22Rv1 (cell line): ENCODE measurements around the gene CSTA.

Experiments used
- H3K27ac ChIP-seq: fragments of 450-650 bp; 2 replicates; pipeline ENCODE4 v1.5.1; 2017
- ZFX ChIP-seq: fragments of 450-650 bp; IDR thresholded peaks from 2 replicates; pipeline ENCODE4 v1.6.1; 2017; ENCODE audit warnings: antibody characterized with exemption, borderline replicate concordance
- TF ChIP-seq, protein P1 (sequence below): fragments of 450-650 bp; IDR thresholded peaks from 2 replicates; pipeline ENCODE4 v1.5.1; 2017; ENCODE audit warnings: mild to moderate bottlenecking

The CSTA gene

DNA sequence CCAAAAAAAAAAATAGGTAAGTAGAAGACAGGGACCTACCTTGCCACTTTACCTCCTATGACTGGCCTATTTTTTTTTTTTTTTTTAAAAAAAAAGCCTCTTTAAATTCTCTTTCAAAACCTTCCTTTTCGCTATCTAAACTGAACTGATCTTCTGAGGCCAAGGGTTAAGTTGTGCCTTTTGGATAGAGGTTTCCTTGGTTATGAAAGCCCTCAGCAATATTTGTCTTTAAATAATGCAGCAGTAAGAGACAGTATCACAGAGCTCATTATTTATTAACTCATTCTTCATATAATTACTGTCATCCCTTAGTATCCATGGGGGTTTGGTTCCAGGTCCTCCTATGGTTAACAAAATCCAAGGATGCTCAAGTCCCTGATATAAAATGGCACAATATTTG, 49.0 kb downstream of the CSTA start:
- TF ChIP-seq, protein P1, sequence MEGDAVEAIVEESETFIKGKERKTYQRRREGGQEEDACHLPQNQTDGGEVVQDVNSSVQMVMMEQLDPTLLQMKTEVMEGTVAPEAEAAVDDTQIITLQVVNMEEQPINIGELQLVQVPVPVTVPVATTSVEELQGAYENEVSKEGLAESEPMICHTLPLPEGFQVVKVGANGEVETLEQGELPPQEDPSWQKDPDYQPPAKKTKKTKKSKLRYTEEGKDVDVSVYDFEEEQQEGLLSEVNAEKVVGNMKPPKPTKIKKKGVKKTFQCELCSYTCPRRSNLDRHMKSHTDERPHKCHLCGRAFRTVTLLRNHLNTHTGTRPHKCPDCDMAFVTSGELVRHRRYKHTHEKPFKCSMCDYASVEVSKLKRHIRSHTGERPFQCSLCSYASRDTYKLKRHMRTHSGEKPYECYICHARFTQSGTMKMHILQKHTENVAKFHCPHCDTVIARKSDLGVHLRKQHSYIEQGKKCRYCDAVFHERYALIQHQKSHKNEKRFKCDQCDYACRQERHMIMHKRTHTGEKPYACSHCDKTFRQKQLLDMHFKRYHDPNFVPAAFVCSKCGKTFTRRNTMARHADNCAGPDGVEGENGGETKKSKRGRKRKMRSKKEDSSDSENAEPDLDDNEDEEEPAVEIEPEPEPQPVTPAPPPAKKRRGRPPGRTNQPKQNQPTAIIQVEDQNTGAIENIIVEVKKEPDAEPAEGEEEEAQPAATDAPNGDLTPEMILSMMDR, result no peak
- no peak for TF ChIP-seq ZFX
- no peak overlapping the region for H3K27ac ChIP-seq

DNA sequence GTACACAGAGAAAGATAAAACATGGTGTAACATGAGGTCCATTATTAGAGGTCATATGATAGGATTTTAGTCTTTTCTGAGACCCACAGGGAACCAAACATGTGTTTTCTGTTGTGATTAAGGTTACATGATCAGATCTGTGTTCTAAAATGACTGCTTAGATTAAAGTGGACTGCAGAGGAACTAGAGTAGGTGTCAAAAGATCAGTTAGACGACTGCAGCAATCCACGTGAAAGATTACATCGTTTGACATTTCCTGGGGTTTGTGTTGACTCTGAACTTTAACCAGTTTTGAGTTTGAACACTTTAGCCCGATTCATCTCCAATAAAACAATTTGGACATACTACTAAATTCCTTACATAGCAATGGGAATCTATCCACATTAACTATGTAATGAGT, 52.9 kb downstream of the CSTA start:
- H3K27ac ChIP-seq, result no peak overlapping the region
- no peak for TF ChIP-seq ZFX
- TF ChIP-seq, protein P1, result no peak

GRCh38 chr3:122382888-122383666, 58.0 kb downstream of the CSTA start, which contains the start of gene MIX23:
TSS of gene MIX23 (minus strand) at chr3:122383231. CDS start at chr3:122383224, 7 bp downstream.
- TF ChIP-seq ZFX, result no peak
- TF ChIP-seq, protein P1, result no peak

DNA sequence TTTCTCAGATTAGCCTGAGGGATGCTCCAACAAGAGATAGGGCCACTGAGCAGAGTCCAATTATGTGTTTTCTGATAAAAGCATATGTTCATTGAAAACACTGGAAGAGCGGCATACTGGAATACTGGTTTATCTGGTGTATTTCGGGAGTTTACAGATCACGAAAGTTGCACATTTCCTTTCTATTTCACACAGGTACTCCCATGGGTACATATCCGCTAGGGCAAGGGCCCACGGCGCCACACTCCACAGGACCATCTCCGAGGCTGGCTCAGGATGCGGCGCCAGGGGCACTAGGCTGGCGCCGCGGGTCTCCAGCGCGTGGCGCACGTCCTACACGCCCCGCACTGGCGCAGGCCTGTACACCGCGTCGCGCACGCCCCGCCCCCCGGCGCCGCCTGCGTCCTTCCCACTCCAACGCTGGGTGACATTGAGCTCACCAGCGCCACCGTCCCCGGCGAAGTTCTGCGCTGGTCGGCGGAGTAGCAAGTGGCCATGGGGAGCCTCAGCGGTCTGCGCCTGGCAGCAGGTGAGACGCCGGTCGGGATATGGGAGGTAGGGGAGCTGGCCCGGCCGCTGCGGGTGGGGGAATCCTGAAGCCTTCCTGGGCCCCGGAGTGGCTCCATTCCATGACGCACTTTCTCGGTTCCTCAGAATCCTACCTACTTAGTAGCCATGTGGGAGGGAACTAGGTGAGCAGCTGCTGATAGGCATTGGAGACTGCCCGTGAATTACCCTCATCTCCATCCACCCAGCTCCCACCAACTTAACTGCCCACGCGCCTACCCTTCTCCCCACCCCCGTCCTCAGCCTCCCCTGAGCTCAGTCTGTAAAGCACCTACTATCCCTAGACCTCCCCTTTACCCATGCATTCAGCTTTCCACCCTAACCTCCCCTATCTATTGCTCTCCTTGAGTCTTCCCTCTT, 59.0 kb downstream of the CSTA start, which contains the start of gene FAM162A:
Gene FAM162A, plus strand, starts transcription at position 412 of the 927 bp plus-strand sequence. Its CDS starts 84 bp downstream, at position 496.
- H3K27ac ChIP-seq, result peak within 1 kb of the TSS; percentile 87
- TF ChIP-seq ZFX, result no peak
- TF ChIP-seq, protein P1, result peak; percentile 91

More at GRCh38 chr3:122382888-122383666, 58.0 kb downstream of the CSTA start, which contains the start of gene MIX23:
- peak within 1 kb of the TSS; percentile 87 for H3K27ac ChIP-seq

DNA sequence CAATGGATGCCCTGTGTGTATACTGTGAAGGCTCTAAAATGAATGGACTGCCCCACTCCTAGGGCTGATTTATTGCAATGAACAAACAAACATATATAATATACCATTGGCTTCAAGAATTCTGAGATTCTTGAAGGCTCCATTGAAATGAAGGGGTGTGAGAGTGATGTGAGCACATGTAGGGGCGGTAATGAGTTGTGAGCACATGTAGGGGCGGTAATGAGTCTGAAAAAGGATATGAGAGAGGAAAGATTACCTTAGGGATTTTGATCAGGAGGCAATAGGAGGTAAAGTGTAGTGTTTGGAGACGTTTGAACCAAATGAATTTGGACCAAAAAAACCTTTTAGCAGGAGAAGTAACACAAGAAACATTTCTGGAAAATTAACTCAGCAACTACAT, 62.7 kb downstream of the CSTA start:
- H3K27ac ChIP-seq, result peak overlapping the region; percentile 59
- TF ChIP-seq, protein P1, result no peak
- no peak for TF ChIP-seq ZFX

DNA sequence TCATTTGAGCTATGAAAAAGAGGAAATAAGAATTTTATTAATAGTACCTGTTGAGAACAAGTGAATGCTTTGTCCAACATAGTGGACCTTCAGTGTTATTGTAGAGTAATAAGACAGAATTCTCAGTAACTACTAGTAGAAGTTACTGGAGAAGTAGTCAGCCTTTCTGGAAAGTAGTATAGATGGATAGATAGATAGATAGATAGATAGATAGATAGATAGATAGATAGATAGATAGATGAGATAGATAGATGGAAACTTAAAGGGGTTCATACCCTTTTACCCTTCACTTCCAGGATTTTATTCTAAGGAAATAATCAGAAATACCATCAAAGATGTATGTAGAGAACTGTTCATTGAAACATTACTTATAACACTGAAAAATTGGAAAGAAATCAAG, 64.1 kb downstream of the CSTA start:
- H3K27ac ChIP-seq, result no peak overlapping the region
- no peak for TF ChIP-seq ZFX
- TF ChIP-seq, protein P1, result no peak
